Measurements from ENCODE around the gene METAP2. TPM values are rescaled to one million over a fixed set of nuclear protein-coding genes. Genes with fewer than 3 reads are reported as not detected.

The METAP2 gene
- total RNA-seq, 1 experiment from 2014 or later: 112 TPM

DNA sequence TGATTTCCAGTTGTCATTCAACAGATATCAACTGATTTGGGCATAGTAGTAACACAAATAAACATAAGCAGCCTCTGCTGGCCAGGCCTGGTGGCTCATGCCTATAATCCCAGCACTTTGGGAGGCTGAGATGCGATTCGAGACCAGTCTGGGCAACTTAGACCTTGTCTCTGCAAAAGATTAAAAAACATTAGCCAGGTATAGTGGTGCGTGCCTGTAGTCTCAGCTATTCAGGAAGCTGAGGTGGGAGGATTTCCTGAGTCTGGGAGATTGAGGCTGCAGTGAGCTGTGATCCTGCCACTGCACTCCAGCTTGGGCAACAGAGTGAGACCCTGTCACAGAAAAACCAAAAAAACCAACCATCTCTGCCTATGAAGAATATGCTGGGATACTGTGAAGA, 7.1 kb downstream of the METAP2 start:
- POLR2A ChIA-PET: no interaction called here
- Mint-ChIP-seq H3K27ac (no peak overlapping the region), H3K4me1 (no peaks in the 10 kb centered on the region), H3K4me3 (no peak overlapping the region), H3K36me3 (peaks cover 50% of the 10 kb centered on the region), H3K27me3 (ENCODE audit: low read depth) (no peaks in the 10 kb centered on the region), H3K9me3 (no peaks in the 10 kb centered on the region)
- DNase-seq (ENCODE audit: low spot score) (no peak), ATAC-seq (no peak)
- TF ChIP-seq OVOL2 (CRISPR knock-in tag; IDR thresholded peaks at IDR 0.05; ENCODE audit: borderline replicate concordance): no peak
- TF ChIP-seq IRF1 (CRISPR knock-in tag; IDR thresholded peaks at IDR 0.05): no peak
- TF ChIP-seq ESRRA (CRISPR knock-in tag; IDR thresholded peaks at IDR 0.05; ENCODE audit: borderline replicate concordance): no peak
- TF ChIP-seq, protein P1, sequence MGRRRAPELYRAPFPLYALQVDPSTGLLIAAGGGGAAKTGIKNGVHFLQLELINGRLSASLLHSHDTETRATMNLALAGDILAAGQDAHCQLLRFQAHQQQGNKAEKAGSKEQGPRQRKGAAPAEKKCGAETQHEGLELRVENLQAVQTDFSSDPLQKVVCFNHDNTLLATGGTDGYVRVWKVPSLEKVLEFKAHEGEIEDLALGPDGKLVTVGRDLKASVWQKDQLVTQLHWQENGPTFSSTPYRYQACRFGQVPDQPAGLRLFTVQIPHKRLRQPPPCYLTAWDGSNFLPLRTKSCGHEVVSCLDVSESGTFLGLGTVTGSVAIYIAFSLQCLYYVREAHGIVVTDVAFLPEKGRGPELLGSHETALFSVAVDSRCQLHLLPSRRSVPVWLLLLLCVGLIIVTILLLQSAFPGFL (CRISPR knock-in tag; IDR thresholded peaks at IDR 0.05; ENCODE audit: borderline replicate concordance): no peak
- TF ChIP-seq USF2 (CRISPR knock-in tag; IDR thresholded peaks at IDR 0.05): no peak
- TF ChIP-seq, protein P2, sequence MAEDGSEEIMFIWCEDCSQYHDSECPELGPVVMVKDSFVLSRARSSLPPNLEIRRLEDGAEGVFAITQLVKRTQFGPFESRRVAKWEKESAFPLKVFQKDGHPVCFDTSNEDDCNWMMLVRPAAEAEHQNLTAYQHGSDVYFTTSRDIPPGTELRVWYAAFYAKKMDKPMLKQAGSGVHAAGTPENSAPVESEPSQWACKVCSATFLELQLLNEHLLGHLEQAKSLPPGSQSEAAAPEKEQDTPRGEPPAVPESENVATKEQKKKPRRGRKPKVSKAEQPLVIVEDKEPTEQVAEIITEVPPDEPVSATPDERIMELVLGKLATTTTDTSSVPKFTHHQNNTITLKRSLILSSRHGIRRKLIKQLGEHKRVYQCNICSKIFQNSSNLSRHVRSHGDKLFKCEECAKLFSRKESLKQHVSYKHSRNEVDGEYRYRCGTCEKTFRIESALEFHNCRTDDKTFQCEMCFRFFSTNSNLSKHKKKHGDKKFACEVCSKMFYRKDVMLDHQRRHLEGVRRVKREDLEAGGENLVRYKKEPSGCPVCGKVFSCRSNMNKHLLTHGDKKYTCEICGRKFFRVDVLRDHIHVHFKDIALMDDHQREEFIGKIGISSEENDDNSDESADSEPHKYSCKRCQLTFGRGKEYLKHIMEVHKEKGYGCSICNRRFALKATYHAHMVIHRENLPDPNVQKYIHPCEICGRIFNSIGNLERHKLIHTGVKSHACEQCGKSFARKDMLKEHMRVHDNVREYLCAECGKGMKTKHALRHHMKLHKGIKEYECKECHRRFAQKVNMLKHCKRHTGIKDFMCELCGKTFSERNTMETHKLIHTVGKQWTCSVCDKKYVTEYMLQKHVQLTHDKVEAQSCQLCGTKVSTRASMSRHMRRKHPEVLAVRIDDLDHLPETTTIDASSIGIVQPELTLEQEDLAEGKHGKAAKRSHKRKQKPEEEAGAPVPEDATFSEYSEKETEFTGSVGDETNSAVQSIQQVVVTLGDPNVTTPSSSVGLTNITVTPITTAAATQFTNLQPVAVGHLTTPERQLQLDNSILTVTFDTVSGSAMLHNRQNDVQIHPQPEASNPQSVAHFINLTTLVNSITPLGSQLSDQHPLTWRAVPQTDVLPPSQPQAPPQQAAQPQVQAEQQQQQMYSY (CRISPR knock-in tag; IDR thresholded peaks at IDR 0.05): no peak
- no peak for TF ChIP-seq ZNF219 (CRISPR knock-in tag; IDR thresholded peaks at IDR 0.05; ENCODE audit: borderline replicate concordance)
- no peak for TF ChIP-seq JAZF1 (CRISPR knock-in tag; IDR thresholded peaks at IDR 0.05)
- TF ChIP-seq HMGXB4 (CRISPR knock-in tag; IDR thresholded peaks at IDR 0.05): no peak
- no peak for TF ChIP-seq NR2C2 (CRISPR knock-in tag; IDR thresholded peaks at IDR 0.05)
- TF ChIP-seq, protein P3, sequence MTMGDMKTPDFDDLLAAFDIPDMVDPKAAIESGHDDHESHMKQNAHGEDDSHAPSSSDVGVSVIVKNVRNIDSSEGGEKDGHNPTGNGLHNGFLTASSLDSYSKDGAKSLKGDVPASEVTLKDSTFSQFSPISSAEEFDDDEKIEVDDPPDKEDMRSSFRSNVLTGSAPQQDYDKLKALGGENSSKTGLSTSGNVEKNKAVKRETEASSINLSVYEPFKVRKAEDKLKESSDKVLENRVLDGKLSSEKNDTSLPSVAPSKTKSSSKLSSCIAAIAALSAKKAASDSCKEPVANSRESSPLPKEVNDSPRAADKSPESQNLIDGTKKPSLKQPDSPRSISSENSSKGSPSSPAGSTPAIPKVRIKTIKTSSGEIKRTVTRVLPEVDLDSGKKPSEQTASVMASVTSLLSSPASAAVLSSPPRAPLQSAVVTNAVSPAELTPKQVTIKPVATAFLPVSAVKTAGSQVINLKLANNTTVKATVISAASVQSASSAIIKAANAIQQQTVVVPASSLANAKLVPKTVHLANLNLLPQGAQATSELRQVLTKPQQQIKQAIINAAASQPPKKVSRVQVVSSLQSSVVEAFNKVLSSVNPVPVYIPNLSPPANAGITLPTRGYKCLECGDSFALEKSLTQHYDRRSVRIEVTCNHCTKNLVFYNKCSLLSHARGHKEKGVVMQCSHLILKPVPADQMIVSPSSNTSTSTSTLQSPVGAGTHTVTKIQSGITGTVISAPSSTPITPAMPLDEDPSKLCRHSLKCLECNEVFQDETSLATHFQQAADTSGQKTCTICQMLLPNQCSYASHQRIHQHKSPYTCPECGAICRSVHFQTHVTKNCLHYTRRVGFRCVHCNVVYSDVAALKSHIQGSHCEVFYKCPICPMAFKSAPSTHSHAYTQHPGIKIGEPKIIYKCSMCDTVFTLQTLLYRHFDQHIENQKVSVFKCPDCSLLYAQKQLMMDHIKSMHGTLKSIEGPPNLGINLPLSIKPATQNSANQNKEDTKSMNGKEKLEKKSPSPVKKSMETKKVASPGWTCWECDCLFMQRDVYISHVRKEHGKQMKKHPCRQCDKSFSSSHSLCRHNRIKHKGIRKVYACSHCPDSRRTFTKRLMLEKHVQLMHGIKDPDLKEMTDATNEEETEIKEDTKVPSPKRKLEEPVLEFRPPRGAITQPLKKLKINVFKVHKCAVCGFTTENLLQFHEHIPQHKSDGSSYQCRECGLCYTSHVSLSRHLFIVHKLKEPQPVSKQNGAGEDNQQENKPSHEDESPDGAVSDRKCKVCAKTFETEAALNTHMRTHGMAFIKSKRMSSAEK (CRISPR knock-in tag; IDR thresholded peaks at IDR 0.05; ENCODE audit: borderline replicate concordance): no peak
- TF ChIP-seq ZNF263 (CRISPR knock-in tag; IDR thresholded peaks at IDR 0.05; ENCODE audit: low read depth): no peak
- TF ChIP-seq, protein P4, sequence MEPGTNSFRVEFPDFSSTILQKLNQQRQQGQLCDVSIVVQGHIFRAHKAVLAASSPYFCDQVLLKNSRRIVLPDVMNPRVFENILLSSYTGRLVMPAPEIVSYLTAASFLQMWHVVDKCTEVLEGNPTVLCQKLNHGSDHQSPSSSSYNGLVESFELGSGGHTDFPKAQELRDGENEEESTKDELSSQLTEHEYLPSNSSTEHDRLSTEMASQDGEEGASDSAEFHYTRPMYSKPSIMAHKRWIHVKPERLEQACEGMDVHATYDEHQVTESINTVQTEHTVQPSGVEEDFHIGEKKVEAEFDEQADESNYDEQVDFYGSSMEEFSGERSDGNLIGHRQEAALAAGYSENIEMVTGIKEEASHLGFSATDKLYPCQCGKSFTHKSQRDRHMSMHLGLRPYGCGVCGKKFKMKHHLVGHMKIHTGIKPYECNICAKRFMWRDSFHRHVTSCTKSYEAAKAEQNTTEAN (CRISPR knock-in tag; IDR thresholded peaks at IDR 0.05): no peak
- no peak for TF ChIP-seq TEAD1 (CRISPR knock-in tag; IDR thresholded peaks at IDR 0.05)
- no peak for TF ChIP-seq CBFB (CRISPR knock-in tag; IDR thresholded peaks at IDR 0.05; ENCODE audit: low read depth)
- TF ChIP-seq ZNF512 (CRISPR knock-in tag; IDR thresholded peaks at IDR 0.05; ENCODE audit: borderline replicate concordance): no peak
- no peak for TF ChIP-seq TEAD4 (CRISPR knock-in tag; IDR thresholded peaks at IDR 0.05)
- TF ChIP-seq NFE2L1 (CRISPR knock-in tag; IDR thresholded peaks at IDR 0.05): no peak
- CTCF ChIA-PET: no interaction called here

All from WTC11 (cell line).